GM12873 (cell line): Measurements from ENCODE around the gene TMEM120B.

Source experiments
- CTCF ChIP-seq: IDR thresholded peaks from 2 replicates; pipeline ENCODE4 v1.5.1; 2012; ENCODE audit warnings: low read depth, mild to moderate bottlenecking, moderate library complexity, low read length, control low read depth; ENCODE audit not compliant: insufficient read depth; ENCODE audit errors: missing control alignments

TMEM120B gene

DNA sequence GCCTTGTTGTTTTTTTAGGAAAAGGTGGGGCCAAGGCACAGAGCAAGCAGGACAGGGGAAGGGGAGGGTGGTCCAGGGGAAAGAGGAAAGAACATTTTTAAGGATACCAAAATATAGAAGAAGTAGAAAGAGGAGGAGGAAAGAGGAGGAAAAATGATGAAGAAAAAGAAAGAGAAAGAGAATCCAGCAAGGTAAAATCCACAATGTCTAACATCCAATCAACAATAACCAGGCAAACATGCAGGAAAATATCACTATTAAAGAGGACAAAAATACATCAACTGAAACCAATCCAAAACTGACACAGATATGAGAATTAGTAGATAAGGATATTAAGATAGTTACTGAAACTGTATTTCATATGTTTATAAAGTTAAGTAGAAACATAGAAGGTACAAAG, 7.0 kb upstream of the TMEM120B start:
- no peak for TF ChIP-seq CTCF

- TF ChIP-seq CTCF = no peak
Measured at GRCh38 chr12:121708313-121709063, 4.1 kb upstream of the TMEM120B start.

DNA sequence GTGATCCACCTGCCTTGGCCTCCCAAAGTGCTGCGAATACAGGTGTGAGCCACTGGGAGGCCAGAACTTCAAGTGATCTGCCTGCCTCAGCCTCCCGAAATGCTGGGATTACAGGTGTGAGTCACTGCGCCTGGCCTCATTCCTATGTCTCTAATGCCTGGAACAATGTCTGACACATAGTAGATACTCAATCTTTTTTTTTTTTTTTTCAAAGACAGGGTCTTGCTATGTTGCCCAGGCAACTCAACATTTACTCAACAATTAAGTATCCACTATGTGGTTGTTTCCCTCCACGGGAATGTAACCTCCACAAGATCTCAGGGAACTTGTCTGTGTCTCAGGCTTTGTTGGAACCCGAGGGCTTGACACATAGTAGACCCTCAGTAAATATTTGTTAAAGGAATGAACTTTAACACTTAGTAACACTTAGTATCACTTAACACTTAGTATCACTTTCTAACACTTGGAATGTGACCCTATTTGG, 3.0 kb upstream of the TMEM120B start:
- no peak for TF ChIP-seq CTCF

GRCh38 chr12:121711361-121712189, 977 bp upstream of the TMEM120B start:
- no peak for TF ChIP-seq CTCF

GRCh38 chr12:121712190-121712460, 427 bp upstream of the TMEM120B start:
- no peak for TF ChIP-seq CTCF

DNA sequence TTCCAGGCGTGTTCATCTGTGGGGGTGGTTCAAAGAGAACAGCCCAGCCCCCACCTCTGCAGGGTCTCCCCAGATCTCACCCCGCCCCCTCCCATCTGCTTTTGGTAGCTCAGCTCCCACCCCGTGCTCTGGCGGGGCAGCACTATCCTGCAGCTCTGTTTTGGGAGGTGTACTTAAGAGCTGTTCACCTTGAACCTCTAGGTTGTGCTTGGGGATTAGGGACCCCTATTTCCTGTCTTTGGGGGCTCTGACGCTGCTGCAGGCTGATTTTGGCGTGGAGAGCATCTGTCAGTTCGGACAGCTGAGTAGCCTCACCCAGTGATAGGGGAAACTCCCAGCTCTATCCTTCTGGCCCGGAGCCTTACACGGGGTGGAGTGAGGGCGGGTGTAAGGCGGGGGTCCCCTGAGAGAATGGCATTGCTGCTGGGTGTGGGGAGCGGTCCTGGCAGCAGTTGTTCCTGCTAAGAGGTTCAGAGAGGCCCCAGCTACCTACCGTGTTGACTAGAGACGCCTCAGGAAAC, 765 bp downstream of the TMEM120B start:
- TF ChIP-seq CTCF = no peak

DNA sequence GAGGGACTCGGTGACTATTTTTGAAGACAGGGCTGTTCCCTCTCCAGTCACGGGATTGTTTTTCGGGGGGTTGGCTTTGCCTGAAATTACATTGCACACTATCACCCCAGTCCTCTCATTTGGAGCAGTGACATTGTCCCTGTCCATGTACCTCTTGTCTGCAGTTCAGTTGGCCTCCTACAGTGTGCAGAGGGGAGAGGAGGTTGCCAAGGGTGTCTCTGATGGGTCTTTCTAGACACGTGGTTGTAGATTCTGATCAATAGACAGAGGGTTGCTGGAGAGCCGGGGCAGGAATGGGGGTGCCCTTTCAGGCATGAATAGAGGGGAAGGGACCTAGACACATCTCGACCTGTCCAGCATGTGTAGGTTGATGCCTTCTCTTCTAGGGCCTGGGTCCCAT, 1.2 kb downstream of the TMEM120B start:
- TF ChIP-seq CTCF = no peak
